GM12878 (cell line): ENCODE data around the gene TSHZ2. TPM values are rescaled to one million over a fixed set of nuclear protein-coding genes. Genes with fewer than 3 reads are reported as not detected.

Source experiments
- ATAC-seq: fragments of 200-7000 bp; cut with Tn5 transposase; 3 replicates; pipeline ENCODE4 v1.9.1; 2020; ENCODE audit warnings: mild to moderate bottlenecking, moderate library complexity
- BruUV-seq: library from RNA; stranded (reverse); fragments of 400-500 nt; replicated peaks from 2 replicates; lab custom pipeline; 2021; lab: Mats Ljungman, UMichigan
- CTCF ChIA-PET: fragments of 300-600 bp; sonication (Branson Sonifier 250); formaldehyde crosslinking; extraction: SDS; loops from one replicate; lab custom pipeline; 2021; ENCODE audit warnings: inconsistent platforms; lab: Yijun Ruan, JAX
- POLR2A ChIA-PET: fragments of 350-600 bp; formaldehyde crosslinking; extraction: SDS; loops from one replicate; lab custom pipeline; 2021; ENCODE audit warnings: inconsistent platforms; lab: Charles Lee
- RAD21 ChIA-PET: fragments of 300-600 bp; sonication (Branson Sonifier 250); formaldehyde crosslinking; loops from one replicate; lab custom pipeline; 2023; ENCODE audit warnings: antibody characterized with exemption; ENCODE audit not compliant: unreplicated experiment; lab: Charles Lee
- SMC1A ChIA-PET: fragments of 300-600 bp; sonication (Branson Sonifier 250); formaldehyde crosslinking; loops from one replicate; lab custom pipeline; 2023; ENCODE audit not compliant: unreplicated experiment, uncharacterized antibody; lab: Charles Lee
- DNase-seq: peaks from one replicate; pipeline ENCODE4 v3.0.0-alpha.2; 2011; ENCODE audit warnings: low read depth, low spot score
- FAIRE-seq: peaks from 3 replicates; lab custom pipeline; 2011; peaks lifted over from hg19 to GRCh38; lab: Jason Lieb, UNC
- H2AFZ ChIP-seq: 2 replicates; pipeline ENCODE4 v1.6.0; 2011; ENCODE audit warnings: low read depth, low read length, control low read depth; ENCODE audit not compliant: control insufficient read depth
- H3K27ac ChIP-seq: 2 replicates; pipeline ENCODE4 v1.5.1; 2011; ENCODE audit warnings: control low read depth; ENCODE audit not compliant: control insufficient read depth, insufficient read depth
- H3K27me3 ChIP-seq, 2 experiments: replicated peaks in 1 of 2; 2 replicates each; pipeline versions ENCODE4 v1.6.0 to v1.6.1; 2011; ENCODE audit warnings: low read length in 1 of 2; ENCODE audit not compliant: control insufficient read depth in 2 of 2, insufficient read depth in 2 of 2
- H3K36me3 ChIP-seq, 2 experiments: 2 replicates each; pipeline ENCODE4 v1.5.1; 2011; ENCODE audit warnings: low read length in 1 of 2; ENCODE audit not compliant: control insufficient read depth in 2 of 2, insufficient read depth in 2 of 2
- H3K4me1 ChIP-seq: 2 replicates; pipeline ENCODE4 v1.6.1; 2011; ENCODE audit warnings: mild to moderate bottlenecking, low read length, moderate library complexity, mixed read lengths; ENCODE audit not compliant: control insufficient read depth, insufficient read depth
- H3K4me2 ChIP-seq: 2 replicates; pipeline ENCODE4 v1.6.0; 2011; ENCODE audit warnings: control low read depth; ENCODE audit not compliant: control insufficient read depth, insufficient read depth
- H3K4me3 ChIP-seq: fragments of 200-600 bp; sonication (generic); 2 replicates; pipeline ENCODE4 v1.5.1; 2016
- H3K79me2 ChIP-seq: 2 replicates; pipeline ENCODE4 v1.6.0; 2011; ENCODE audit warnings: low read length; ENCODE audit not compliant: control insufficient read depth, insufficient read depth
- H3K9ac ChIP-seq: 2 replicates; pipeline ENCODE4 v1.8.0; 2011; ENCODE audit warnings: low read length, control low read depth, mixed read lengths; ENCODE audit not compliant: control insufficient read depth, insufficient read depth
- H3K9me3 ChIP-seq: replicated peaks from 3 replicates; pipeline ENCODE4 v1.5.1; 2011; ENCODE audit warnings: mild to moderate bottlenecking, low read length; ENCODE audit not compliant: control insufficient read depth, insufficient read depth
- H4K20me1 ChIP-seq: 2 replicates; pipeline ENCODE4 v1.6.0; 2011; ENCODE audit not compliant: control insufficient read depth, insufficient read depth
- CBX5 ChIP-seq: sonication (generic); IDR thresholded peaks from 2 replicates; pipeline ENCODE4 v1.6.1; 2016; ENCODE audit warnings: low read depth, moderate library complexity, mild to moderate bottlenecking, inconsistent platforms
- CHD1 ChIP-seq: IDR thresholded peaks from 2 replicates; pipeline ENCODE4 v1.6.1; 2012; ENCODE audit warnings: low read depth, low read length, improper control_type of control experiment
- EED ChIP-seq: sonication (generic); IDR thresholded peaks from 2 replicates; pipeline ENCODE4 v1.6.1; 2016; ENCODE audit warnings: antibody characterized with exemption, low read depth
- EZH2 ChIP-seq: IDR thresholded peaks from 2 replicates; pipeline ENCODE4 v1.6.1; 2012; ENCODE audit warnings: low read depth, mild to moderate bottlenecking, control low read depth, inconsistent platforms, low read length, borderline replicate concordance; ENCODE audit not compliant: control insufficient read depth
- HDAC6 ChIP-seq: fragments of 200-600 bp; sonication (generic); IDR thresholded peaks from one replicate; pipeline ENCODE4 v1.8.0; 2017; ENCODE audit warnings: antibody characterized with exemption; ENCODE audit not compliant: unreplicated experiment
- IKZF2 ChIP-seq, 2 experiments: fragments of 450-650 bp; IDR thresholded peaks; 2 replicates each; pipeline ENCODE4 v1.6.1; 2017; ENCODE audit warnings: mild to moderate bottlenecking in 2 of 2, moderate library complexity in 2 of 2
- MTA2 ChIP-seq: fragments of 450-650 bp; IDR thresholded peaks from 2 replicates; pipeline ENCODE4 v1.6.1; 2016; ENCODE audit warnings: low read depth, mild to moderate bottlenecking, moderate library complexity
- NFXL1 ChIP-seq: fragments of 450-650 bp; IDR thresholded peaks from 2 replicates; pipeline ENCODE4 v1.6.1; 2017; ENCODE audit warnings: antibody characterized with exemption, mild to moderate bottlenecking, borderline replicate concordance
- NFYB ChIP-seq: IDR thresholded peaks from 2 replicates; pipeline ENCODE4 v1.6.1; 2011; ENCODE audit warnings: low read depth, mild to moderate bottlenecking, low read length, improper control_type of control experiment, moderate library complexity; ENCODE audit not compliant: insufficient read depth
- NR2F1 ChIP-seq: fragments of 450-650 bp; conservative IDR thresholded peaks from 2 replicates; pipeline ENCODE4 v1.6.1; 2017; ENCODE audit warnings: mild to moderate bottlenecking
- POLR2AphosphoS2 ChIP-seq: IDR thresholded peaks from 2 replicates; pipeline ENCODE4 v1.6.1; 2011; ENCODE audit warnings: low read depth, mild to moderate bottlenecking, low read length, improper control_type of control experiment, moderate library complexity
- ZSCAN29 ChIP-seq: fragments of 450-650 bp; IDR thresholded peaks from 2 replicates; pipeline ENCODE4 v1.6.1; 2017; ENCODE audit warnings: mild to moderate bottlenecking, moderate library complexity
- whole genome bisulfite sequencing: methylation state at CpG from one replicate; pipeline ENCODE4 v1.1.6; 2016; ENCODE audit warnings: low lambda C conversion rate; ENCODE audit not compliant: insufficient replicate concordance, insufficient coverage; ENCODE audit errors: missing lambda C conversion rate; 5-methylcytosine and 5-hydroxymethylcytosine counted together
- in situ Hi-C: fragments of 300-500 bp; cut with MboI; formaldehyde crosslinking; loops from 9 replicates; pipeline ENCODE4 v1.14.3; 2018; ENCODE audit warnings: mixed read lengths
- intact Hi-C: fragments of 100-400 bp; cut with micrococcal nuclease; formaldehyde crosslinking; loops from one replicate; pipeline ENCODE4 v1.14.2; 2022; ENCODE audit not compliant: unreplicated experiment
- polyA plus RNA-seq, 11 experiments: library from polyadenylated mRNA; depleted of rRNA in 4 of 11; unstranded in 6 of 11; stranded (reverse) in 5 of 11; fragments of >200 nt; fragmentation: Nextera tagmentation in 4 of 11; fragmentation: Illumina TruSeq in 1 of 11; extraction: Ambion mirVana in 4 of 11; extraction: Trizol in 1 of 11; gene quantifications; 1 replicate in 1 of 11; 2 replicates in 10 of 11; pipeline versions ENCODE4 v1.2.1 to v1.2.3, GENCODE V29; 2011 to 2016; ENCODE audit warnings: inconsistent platforms in 2 of 11, missing spikeins in 2 of 11, low read depth in 1 of 11
- total RNA-seq, 4 experiments: library from RNA; depleted of rRNA in 3 of 4; stranded (reverse); fragments of >200 nt in 3 of 4; fragmentation: Illumina TruSeq in 1 of 4; extraction: Trizol in 1 of 4; gene quantifications; 2 replicates each; pipeline versions ENCODE4 v1.2.1 to v1.2.3, GENCODE V29; 2013 to 2021
- TF ChIP-seq, protein P1 (sequence below): fragments of 450-650 bp; conservative IDR thresholded peaks from 2 replicates; pipeline ENCODE4 v1.6.1; 2017; ENCODE audit warnings: mild to moderate bottlenecking, moderate library complexity
- TF ChIP-seq, protein P2 (sequence below): fragments of 150-350 bp; IDR thresholded peaks from 2 replicates; pipeline ENCODE4 v1.6.1; 2016; ENCODE audit warnings: low read depth, low read length

The TSHZ2 gene
- total and polyA plus RNA-seq, 10 of the 15 experiments (the other 5 are each of a cell fraction or from before 2014, with no cell fraction given), result 0.01 to 0.86 (median 0.13) TPM; not detected in 2

- POLR2A ChIA-PET, result no interaction called here
- Histone ChIP-seq H3K9me3 (no peaks in the 10 kb centered on the region), H3K27ac (no peak overlapping the region), H2AFZ (no peak overlapping the region), H3K27me3 (no peaks in the 10 kb centered on the region; a peak in 1 of 4 replicates), H3K36me3 (no peaks in the 10 kb centered on the region), H3K79me2 (no peaks in the 10 kb centered on the region), H3K4me2 (no peak overlapping the region), H4K20me1 (no peaks in the 10 kb centered on the region), H3K4me1 (no peaks in the 10 kb centered on the region), H3K9ac (no peak overlapping the region), H3K4me3 (no peak overlapping the region)
- CTCF ChIA-PET, result no interaction called here
- in situ Hi-C loops, result no loop called here
- RAD21 ChIA-PET, result no interaction called here
- no peak for DNase-seq
- WGBS, result 0% methylated on average over 3 of the region's 3 CpGs
- no peak for ATAC-seq
- TF ChIP-seq, protein P1, sequence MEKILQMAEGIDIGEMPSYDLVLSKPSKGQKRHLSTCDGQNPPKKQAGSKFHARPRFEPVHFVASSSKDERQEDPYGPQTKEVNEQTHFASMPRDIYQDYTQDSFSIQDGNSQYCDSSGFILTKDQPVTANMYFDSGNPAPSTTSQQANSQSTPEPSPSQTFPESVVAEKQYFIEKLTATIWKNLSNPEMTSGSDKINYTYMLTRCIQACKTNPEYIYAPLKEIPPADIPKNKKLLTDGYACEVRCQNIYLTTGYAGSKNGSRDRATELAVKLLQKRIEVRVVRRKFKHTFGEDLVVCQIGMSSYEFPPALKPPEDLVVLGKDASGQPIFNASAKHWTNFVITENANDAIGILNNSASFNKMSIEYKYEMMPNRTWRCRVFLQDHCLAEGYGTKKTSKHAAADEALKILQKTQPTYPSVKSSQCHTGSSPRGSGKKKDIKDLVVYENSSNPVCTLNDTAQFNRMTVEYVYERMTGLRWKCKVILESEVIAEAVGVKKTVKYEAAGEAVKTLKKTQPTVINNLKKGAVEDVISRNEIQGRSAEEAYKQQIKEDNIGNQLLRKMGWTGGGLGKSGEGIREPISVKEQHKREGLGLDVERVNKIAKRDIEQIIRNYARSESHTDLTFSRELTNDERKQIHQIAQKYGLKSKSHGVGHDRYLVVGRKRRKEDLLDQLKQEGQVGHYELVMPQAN, result no peak
- TF ChIP-seq MTA2 (no peak), POLR2AphosphoS2 (no peak)
- SMC1A ChIA-PET, result no interaction called here
- BruUV-seq, result no TSS peak
- no peak for FAIRE-seq
- intact Hi-C loops, result no loop called here
These were observed 144.6 kb downstream of the TSHZ2 start for GRCh38 chr20:53116733-53117132.

GRCh38 chr20:53122853-53123252, 150.7 kb downstream of the TSHZ2 start:
- Histone ChIP-seq H3K4me2 (no peak overlapping the region), H2AFZ (no peak overlapping the region), H3K27me3 (peaks cover 0 to 2% of the 10 kb centered on the region in 2 experiments; a peak in 1 of 4 replicates), H3K4me3 (no peak overlapping the region), H3K4me1 (no peaks in the 10 kb centered on the region), H4K20me1 (no peaks in the 10 kb centered on the region)
- ChIA-PET CTCF (no interaction called here), SMC1A (no interaction called here)
- in situ Hi-C loops, result no loop called here
- BruUV-seq, result no TSS peak
- no peak for DNase-seq
- WGBS, result 50% methylated on average over 4 of the region's 4 CpGs
- intact Hi-C loops, result no loop called here
- TF ChIP-seq NFYB (no peak), ZSCAN29 (no peak), CBX5 (no peak), CHD1 (no peak), NFXL1 (no peak), HDAC6 (no peak), EZH2 (no peak), MTA2 (no peak), NR2F1 (no peak), EED (no peak), IKZF2 (IDR thresholded peaks at IDR 0.05) (no peak)
- TF ChIP-seq, protein P2, sequence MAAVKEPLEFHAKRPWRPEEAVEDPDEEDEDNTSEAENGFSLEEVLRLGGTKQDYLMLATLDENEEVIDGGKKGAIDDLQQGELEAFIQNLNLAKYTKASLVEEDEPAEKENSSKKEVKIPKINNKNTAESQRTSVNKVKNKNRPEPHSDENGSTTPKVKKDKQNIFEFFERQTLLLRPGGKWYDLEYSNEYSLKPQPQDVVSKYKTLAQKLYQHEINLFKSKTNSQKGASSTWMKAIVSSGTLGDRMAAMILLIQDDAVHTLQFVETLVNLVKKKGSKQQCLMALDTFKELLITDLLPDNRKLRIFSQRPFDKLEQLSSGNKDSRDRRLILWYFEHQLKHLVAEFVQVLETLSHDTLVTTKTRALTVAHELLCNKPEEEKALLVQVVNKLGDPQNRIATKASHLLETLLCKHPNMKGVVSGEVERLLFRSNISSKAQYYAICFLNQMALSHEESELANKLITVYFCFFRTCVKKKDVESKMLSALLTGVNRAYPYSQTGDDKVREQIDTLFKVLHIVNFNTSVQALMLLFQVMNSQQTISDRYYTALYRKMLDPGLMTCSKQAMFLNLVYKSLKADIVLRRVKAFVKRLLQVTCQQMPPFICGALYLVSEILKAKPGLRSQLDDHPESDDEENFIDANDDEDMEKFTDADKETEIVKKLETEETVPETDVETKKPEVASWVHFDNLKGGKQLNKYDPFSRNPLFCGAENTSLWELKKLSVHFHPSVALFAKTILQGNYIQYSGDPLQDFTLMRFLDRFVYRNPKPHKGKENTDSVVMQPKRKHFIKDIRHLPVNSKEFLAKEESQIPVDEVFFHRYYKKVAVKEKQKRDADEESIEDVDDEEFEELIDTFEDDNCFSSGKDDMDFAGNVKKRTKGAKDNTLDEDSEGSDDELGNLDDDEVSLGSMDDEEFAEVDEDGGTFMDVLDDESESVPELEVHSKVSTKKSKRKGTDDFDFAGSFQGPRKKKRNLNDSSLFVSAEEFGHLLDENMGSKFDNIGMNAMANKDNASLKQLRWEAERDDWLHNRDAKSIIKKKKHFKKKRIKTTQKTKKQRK, result no peak
- TF ChIP-seq, all 136 proteins: peak for 0
- Histone ChIP-seq H3K27ac (no peak overlapping the region), H3K9ac (no peak overlapping the region), H3K36me3 (no peaks in the 10 kb centered on the region), H3K79me2 (no peaks in the 10 kb centered on the region), H3K9me3 (no peaks in the 10 kb centered on the region)
- FAIRE-seq (no peak), ATAC-seq (no peak)
- ChIA-PET RAD21 (no interaction called here), POLR2A (no interaction called here)
